Cardiac fibroblast (primary cell): ENCODE measurements around the gene FMNL2.

Experiments
- DNase-seq, 2 donors: peaks; one replicate each; pipeline versions ENCODE4 v3.0.0 to v3.0.0-alpha.2; 2010; ENCODE audit warnings: low read depth in 2 of 2
- H3K4me3 ChIP-seq, 2 donors: replicated peaks in 1 of 2; 1 replicate in 1 of 2; 2 replicates in 1 of 2; pipeline ENCODE4 v1.5.1; 2011; ENCODE audit warnings: low read depth in 2 of 2, low read length in 2 of 2, mild to moderate bottlenecking in 2 of 2, moderate library complexity in 1 of 2
- TF ChIP-seq, protein P1 (sequence below): IDR thresholded peaks from one replicate; pipeline ENCODE4 v1.5.1; 2011; ENCODE audit warnings: low read depth, mild to moderate bottlenecking, low read length, inconsistent platforms

FMNL2 gene

DNA sequence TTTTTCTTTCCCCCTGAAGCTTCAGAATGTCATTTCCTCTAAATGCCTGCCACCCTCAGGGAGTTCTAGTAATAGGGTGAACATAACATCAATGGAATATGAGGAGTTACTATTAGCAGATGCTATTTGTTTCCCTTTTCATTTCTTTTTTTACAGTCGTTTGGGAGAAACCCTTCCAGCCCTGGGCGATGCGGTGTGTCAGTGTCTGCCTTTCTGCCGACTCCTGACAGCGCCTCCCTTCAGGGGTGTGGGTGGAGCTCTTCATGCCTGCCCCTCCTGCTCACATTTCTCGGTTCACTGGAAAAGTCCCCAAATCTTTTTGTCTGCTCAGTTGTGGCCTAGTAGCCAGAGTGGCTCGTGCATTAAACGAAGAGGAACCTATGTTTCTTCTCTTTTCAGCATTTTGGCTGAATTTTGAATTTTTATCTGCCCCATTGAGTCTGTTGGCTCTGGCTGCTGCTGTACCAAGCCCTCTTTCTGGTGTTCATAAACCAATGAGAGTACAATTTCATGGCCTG lies 72.3 kb downstream of the FMNL2 start:
- peak; percentile 58 to 67 for DNase-seq
- TF ChIP-seq, protein P1, sequence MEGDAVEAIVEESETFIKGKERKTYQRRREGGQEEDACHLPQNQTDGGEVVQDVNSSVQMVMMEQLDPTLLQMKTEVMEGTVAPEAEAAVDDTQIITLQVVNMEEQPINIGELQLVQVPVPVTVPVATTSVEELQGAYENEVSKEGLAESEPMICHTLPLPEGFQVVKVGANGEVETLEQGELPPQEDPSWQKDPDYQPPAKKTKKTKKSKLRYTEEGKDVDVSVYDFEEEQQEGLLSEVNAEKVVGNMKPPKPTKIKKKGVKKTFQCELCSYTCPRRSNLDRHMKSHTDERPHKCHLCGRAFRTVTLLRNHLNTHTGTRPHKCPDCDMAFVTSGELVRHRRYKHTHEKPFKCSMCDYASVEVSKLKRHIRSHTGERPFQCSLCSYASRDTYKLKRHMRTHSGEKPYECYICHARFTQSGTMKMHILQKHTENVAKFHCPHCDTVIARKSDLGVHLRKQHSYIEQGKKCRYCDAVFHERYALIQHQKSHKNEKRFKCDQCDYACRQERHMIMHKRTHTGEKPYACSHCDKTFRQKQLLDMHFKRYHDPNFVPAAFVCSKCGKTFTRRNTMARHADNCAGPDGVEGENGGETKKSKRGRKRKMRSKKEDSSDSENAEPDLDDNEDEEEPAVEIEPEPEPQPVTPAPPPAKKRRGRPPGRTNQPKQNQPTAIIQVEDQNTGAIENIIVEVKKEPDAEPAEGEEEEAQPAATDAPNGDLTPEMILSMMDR: peak; percentile 11
- H3K4me3 ChIP-seq: peak overlapping the region in 1 of 2 donors; percentile 18

DNA sequence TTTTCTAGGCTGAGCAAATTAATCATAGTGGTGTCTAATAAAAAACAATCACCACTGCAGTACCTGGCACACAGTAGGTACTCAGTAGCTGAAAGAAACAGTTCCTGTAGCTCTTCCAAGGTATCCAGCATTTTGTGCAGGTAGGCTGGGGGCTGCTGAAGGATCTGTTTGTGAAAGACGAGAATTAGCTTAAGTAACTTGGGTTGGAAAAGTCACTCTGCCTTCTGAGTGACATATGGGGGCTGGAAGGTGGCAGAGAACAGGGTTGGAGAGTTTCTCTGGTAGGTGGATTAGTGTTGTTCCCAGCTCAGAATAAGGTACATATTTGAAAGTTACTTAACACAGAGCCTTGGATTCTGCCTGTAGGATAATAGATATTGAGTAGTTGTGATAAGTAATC lies 72.8 kb downstream of the FMNL2 start:
- TF ChIP-seq, protein P1: no peak
- no peak overlapping the region for H3K4me3 ChIP-seq
- DNase-seq: no peak

DNA sequence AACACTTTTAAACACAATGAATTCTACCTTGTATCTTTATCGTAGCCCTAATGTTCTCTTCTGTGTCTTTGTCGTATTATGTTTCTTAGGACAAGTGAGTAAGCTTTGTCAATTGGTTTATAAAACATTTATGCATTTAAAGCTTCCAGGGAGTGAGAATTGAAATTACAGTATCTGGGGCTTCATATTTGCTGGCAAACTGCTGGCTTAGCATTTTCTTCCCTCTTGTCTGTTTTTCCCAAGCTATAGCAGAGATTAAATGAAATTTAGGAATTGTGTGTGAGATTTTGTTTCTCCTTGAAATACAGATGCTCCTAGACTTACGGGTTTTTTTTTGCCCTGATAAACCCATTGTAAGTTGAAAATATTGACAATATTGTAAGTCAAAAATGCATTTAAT lies 73.3 kb downstream of the FMNL2 start:
- DNase-seq: no peak
- no peak overlapping the region for H3K4me3 ChIP-seq
- TF ChIP-seq, protein P1: no peak

DNA sequence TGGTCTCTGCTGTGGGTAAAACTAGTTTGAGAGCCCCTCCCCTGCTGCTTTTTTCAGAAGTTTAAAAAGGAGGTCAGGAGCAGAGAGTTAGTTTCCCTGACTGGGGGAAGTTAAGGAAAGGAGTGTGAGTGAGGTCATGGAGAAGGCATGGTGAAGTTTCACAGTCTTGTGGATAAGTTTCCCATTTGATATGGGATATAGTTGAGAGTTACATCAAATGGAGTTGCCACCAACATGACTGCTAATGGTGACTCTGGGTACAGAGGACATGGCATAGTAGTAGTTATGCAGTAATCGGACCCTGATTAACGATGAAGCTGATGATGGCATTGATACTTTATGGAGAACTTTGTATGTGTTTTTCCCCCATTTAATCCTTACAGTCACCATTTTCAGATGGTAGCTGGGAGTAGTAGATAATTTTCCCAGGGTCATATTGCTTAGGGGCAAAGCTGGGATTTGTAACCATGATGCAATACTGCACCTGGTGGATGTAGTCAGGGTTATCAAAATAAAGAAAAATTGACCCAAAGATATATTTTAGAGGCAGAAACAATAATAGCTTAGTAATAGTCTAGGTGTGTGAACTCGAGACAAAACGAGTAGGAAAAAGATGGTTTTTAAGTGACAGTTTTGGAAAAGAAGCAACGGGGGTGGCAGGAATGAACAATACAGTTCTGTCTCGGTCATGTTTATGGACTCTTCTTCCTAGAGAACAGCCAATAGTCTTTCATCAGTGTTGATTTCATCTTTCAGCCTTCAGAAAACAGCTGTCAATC lies 74.6 kb downstream of the FMNL2 start:
- no peak overlapping the region for H3K4me3 ChIP-seq
- TF ChIP-seq, protein P1: no peak
- DNase-seq: no peak

DNA sequence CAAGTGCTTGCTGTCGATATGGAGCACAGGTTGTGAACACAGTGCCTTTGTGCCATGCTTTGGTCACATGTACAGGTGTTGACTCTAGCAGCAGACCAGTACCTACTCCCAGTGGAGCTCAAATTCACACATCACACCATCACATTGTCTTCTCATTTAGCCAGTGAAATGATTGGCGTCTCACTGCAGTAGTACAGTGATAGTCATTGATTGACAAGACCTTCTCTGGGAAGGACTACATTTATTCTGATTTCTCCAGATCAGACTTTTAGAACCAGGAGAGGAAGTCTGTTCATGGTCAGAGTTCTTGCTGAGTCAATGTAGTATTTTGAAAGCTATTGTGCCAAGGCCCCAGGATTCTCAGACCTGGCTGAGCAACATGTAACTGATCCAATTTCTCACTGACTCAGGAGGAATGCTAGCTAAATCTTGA lies 75.2 kb downstream of the FMNL2 start:
- no peak overlapping the region for H3K4me3 ChIP-seq
- DNase-seq: peak; percentile 69 to 82
- TF ChIP-seq, protein P1: no peak

DNA sequence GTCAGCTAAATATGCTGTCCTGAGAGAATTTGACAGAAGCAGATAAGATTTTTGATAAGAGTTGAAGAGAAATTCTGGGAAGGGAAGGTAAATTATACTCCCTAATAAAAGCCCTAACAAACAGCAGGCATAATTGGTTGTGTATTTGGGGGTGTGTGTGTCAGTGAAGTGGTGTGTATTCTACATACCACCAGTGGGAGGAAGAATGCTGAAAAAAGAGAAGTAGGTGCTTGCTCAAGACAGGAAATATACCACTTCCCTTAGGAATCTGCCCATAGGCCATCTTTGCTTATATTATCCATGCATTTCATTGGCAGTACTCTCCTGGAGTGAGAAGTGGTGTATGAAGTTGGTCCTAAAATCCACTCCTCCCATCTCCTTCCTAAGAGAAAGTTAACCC lies 76.2 kb downstream of the FMNL2 start:
- no peak overlapping the region for H3K4me3 ChIP-seq
- TF ChIP-seq, protein P1: no peak
- no peak for DNase-seq
